GM12875 (cell line): Measurements from ENCODE around the gene CDC42EP5.

ENCODE experiments used
- H3K4me3 ChIP-seq: one replicate; pipeline ENCODE4 v1.5.1; 2011; ENCODE audit warnings: low read depth, low read length, control low read depth
- CTCF ChIP-seq: IDR thresholded peaks from 2 replicates; pipeline ENCODE4 v1.5.1; 2011; ENCODE audit warnings: low read depth, mild to moderate bottlenecking, control low read depth, inconsistent platforms, low read length, moderate library complexity, borderline replicate concordance; ENCODE audit not compliant: insufficient read depth

Gene CDC42EP5

GRCh38 chr19:54458648-54459281 is 14.3 kb downstream of the CDC42EP5 start:
- no peak overlapping the region for H3K4me3 ChIP-seq
- no peak for TF ChIP-seq CTCF

- H3K4me3 ChIP-seq: no peak overlapping the region
- TF ChIP-seq CTCF: no peak
Measured at GRCh38 chr19:54457773-54458647, 15.1 kb downstream of the CDC42EP5 start.

GRCh38 chr19:54456423-54457373 is 16.4 kb downstream of the CDC42EP5 start:
- TF ChIP-seq CTCF: no peak
- no peak overlapping the region for H3K4me3 ChIP-seq

GRCh38 chr19:54455786-54456422 is 17.2 kb downstream of the CDC42EP5 start:
- no peak for TF ChIP-seq CTCF
- H3K4me3 ChIP-seq: no peak overlapping the region

GRCh38 chr19:54454781-54455675 is 18.1 kb downstream of the CDC42EP5 start:
- no peak overlapping the region for H3K4me3 ChIP-seq
- no peak for TF ChIP-seq CTCF
